Measurements from ENCODE around the gene PPL.
"Not testable (repeated sequence)": the region's sequence is repeated elsewhere in the genome, so short reads cannot be mapped to it uniquely, and the experiment has no call there.

DNA sequence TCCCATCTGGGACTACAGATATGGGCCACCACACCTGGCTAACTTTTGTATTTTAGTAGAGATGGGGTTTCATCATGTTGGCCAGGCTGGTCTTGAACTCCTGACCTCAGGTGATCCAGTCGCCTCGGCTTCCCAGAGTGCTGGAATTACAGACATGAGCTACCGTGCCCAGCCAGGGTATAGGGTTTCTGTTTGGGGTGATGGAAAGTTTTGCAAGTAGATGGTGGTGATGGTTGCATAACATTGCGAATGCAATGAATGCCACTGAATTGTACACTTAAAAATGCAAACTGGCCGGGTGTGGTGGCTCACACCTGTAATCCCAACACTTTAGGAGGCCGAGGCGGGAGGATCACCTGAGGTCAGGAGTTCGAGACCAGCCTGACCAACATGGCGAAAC, 40.2 kb downstream of the PPL start:
- TF ChIP-seq POLR2A (IDR thresholded peaks at IDR 0.05; ENCODE audit: low read length); GATA1 (IDR thresholded peaks at IDR 0.05; ENCODE audit: low read depth, low read length): not testable (repeated sequence)
